ENCODE results near the gene PLCB1.
A peak's percentile ranks its signal among the peaks of the same experiment; 100 is the strongest.

The PLCB1 gene

GRCh38 chr20:8749101-8749500 lies 617.0 kb downstream of the PLCB1 start:
- no peak for DNase-seq

- DNase-seq, result peak; percentile 61
Observed at GRCh38 chr20:8749986-8750385, 617.9 kb downstream of the PLCB1 start.

GRCh38 chr20:8755340-8756118 lies 623.5 kb downstream of the PLCB1 start:
- DNase-seq, result no peak

- DNase-seq, result peak; percentile 93
Observed at GRCh38 chr20:8756410-8756809, 624.3 kb downstream of the PLCB1 start.

- peak; percentile 89 for DNase-seq
Observed at GRCh38 chr20:8757146-8757545, 625.1 kb downstream of the PLCB1 start.

GRCh38 chr20:8764344-8764962 lies 632.4 kb downstream of the PLCB1 start:
- DNase-seq, result peak; percentile 34

GRCh38 chr20:8766868-8767390 lies 634.9 kb downstream of the PLCB1 start:
- no peak for DNase-seq

GRCh38 chr20:8774412-8774811 lies 642.3 kb downstream of the PLCB1 start:
- no peak for DNase-seq

GRCh38 chr20:8777911-8778310 lies 645.8 kb downstream of the PLCB1 start:
- DNase-seq, result peak; percentile 49

GRCh38 chr20:8778387-8778786 lies 646.3 kb downstream of the PLCB1 start:
- no peak for DNase-seq

GRCh38 chr20:8780915-8781314 lies 648.8 kb downstream of the PLCB1 start:
- DNase-seq, result no peak

GRCh38 chr20:8782804-8783203 lies 650.7 kb downstream of the PLCB1 start:
- peak; percentile 37 for DNase-seq

GRCh38 chr20:8783734-8784133 lies 651.7 kb downstream of the PLCB1 start:
- no peak for DNase-seq

GRCh38 chr20:8786383-8786782 lies 654.3 kb downstream of the PLCB1 start:
- DNase-seq, result no peak

- no peak for DNase-seq
Observed at GRCh38 chr20:8787090-8787489, 655.0 kb downstream of the PLCB1 start.

- DNase-seq, result no peak
Observed at GRCh38 chr20:8788275-8788674, 656.2 kb downstream of the PLCB1 start.

GRCh38 chr20:8788831-8789230 lies 656.8 kb downstream of the PLCB1 start:
- no peak for DNase-seq

- DNase-seq, result peak; percentile 51
Observed at GRCh38 chr20:8790442-8791074, 658.5 kb downstream of the PLCB1 start.

- DNase-seq, result no peak
Observed at GRCh38 chr20:8795404-8795803, 663.3 kb downstream of the PLCB1 start.

GRCh38 chr20:8796088-8796660 lies 664.1 kb downstream of the PLCB1 start:
- no peak for DNase-seq

- no peak for DNase-seq
Observed at GRCh38 chr20:8798505-8798904, 666.4 kb downstream of the PLCB1 start.

GRCh38 chr20:8800089-8800488 lies 668.0 kb downstream of the PLCB1 start:
- DNase-seq, result no peak

GRCh38 chr20:8801686-8802085 lies 669.6 kb downstream of the PLCB1 start:
- no peak for DNase-seq

GRCh38 chr20:8803065-8803464 lies 671.0 kb downstream of the PLCB1 start:
- DNase-seq, result no peak
